ENCODE data around the gene WIPF1.

DNA sequence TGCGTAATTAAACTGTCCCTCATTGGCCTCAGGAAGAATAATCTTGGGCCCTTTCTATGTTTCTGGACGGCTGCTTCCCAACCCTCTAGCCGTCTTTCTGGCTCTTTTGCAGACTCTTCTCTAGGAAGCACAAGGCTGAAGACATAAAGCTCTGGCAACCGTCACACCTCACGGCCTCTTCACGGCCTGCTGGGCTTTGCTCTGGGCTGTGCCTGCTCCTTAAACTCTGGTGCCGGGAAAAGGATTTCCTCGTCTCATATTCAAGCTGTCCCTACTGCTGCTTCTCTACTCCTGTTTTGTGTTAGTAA lies 36.0 kb upstream of the WIPF1 start:
- no peak for TF ChIP-seq POLR2AphosphoS5 (IDR thresholded peaks at IDR 0.05)
- TF ChIP-seq, protein P1, sequence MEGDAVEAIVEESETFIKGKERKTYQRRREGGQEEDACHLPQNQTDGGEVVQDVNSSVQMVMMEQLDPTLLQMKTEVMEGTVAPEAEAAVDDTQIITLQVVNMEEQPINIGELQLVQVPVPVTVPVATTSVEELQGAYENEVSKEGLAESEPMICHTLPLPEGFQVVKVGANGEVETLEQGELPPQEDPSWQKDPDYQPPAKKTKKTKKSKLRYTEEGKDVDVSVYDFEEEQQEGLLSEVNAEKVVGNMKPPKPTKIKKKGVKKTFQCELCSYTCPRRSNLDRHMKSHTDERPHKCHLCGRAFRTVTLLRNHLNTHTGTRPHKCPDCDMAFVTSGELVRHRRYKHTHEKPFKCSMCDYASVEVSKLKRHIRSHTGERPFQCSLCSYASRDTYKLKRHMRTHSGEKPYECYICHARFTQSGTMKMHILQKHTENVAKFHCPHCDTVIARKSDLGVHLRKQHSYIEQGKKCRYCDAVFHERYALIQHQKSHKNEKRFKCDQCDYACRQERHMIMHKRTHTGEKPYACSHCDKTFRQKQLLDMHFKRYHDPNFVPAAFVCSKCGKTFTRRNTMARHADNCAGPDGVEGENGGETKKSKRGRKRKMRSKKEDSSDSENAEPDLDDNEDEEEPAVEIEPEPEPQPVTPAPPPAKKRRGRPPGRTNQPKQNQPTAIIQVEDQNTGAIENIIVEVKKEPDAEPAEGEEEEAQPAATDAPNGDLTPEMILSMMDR (IDR thresholded peaks at IDR 0.05 in 8 of 11, conservative IDR thresholded peaks at IDR 0.05 in 3 of 11): no peak
